Inflammatory macrophage treated with lipopolysaccharide for 1 hour (primary cell): ENCODE data around the gene ARID1A.

ENCODE experiments used
- DNase-seq, 2 donors: peaks; one replicate each; pipeline ENCODE4 v3.0.0-alpha.2; 2020 to 2022

ARID1A gene

GRCh38 chr1:26767714-26768113 lies 71.9 kb downstream of the ARID1A start:
- no peak for DNase-seq

- DNase-seq, result no peak
Observed at GRCh38 chr1:26768755-26769154, 72.9 kb downstream of the ARID1A start.

GRCh38 chr1:26771285-26771642 lies 75.4 kb downstream of the ARID1A start:
- DNase-seq, result peak in 1 of 2 donors; percentile 17

- peak; percentile 62 to 77 for DNase-seq
Observed at GRCh38 chr1:26771643-26772321, 76.0 kb downstream of the ARID1A start.

- DNase-seq, result no peak
Observed at GRCh38 chr1:26772687-26773086, 76.9 kb downstream of the ARID1A start.

GRCh38 chr1:26774462-26774861 lies 78.6 kb downstream of the ARID1A start:
- no peak for DNase-seq

- DNase-seq, result no peak
Observed at GRCh38 chr1:26775666-26776065, 79.9 kb downstream of the ARID1A start.

GRCh38 chr1:26779098-26779668 lies 83.4 kb downstream of the ARID1A start:
- no peak for DNase-seq

DNA sequence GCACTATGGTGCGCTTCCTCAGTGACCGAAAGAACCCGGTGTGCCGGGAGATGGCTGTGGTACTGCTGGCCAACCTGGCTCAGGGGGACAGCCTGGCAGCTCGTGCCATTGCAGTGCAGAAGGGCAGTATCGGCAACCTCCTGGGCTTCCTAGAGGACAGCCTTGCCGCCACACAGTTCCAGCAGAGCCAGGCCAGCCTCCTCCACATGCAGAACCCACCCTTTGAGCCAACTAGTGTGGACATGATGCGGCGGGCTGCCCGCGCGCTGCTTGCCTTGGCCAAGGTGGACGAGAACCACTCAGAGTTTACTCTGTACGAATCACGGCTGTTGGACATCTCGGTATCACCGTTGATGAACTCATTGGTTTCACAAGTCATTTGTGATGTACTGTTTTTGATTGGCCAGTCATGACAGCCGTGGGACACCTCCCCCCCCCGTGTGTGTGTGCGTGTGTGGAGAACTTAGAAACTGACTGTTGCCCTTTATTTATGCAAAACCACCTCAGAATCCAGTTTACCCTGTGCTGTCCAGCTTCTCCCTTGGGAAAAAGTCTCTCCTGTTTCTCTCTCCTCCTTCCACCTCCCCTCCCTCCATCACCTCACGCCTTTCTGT lies 84.6 kb downstream of the ARID1A start:
- DNase-seq, result no peak

DNA sequence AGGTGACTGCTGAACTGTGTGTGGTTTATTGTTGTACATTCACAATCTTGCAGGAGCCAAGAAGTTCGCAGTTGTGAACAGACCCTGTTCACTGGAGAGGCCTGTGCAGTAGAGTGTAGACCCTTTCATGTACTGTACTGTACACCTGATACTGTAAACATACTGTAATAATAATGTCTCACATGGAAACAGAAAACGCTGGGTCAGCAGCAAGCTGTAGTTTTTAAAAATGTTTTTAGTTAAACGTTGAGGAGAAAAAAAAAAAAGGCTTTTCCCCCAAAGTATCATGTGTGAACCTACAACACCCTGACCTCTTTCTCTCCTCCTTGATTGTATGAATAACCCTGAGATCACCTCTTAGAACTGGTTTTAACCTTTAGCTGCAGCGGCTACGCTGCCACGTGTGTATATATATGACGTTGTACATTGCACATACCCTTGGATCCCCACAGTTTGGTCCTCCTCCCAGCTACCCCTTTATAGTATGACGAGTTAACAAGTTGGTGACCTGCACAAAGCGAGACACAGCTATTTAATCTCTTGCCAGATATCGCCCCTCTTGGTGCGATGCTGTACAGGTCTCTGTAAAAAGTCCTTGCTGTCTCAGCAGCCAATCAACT lies 85.5 kb downstream of the ARID1A start:
- no peak for DNase-seq

GRCh38 chr1:26782521-26783212 lies 86.9 kb downstream of the ARID1A start:
- DNase-seq, result no peak

DNA sequence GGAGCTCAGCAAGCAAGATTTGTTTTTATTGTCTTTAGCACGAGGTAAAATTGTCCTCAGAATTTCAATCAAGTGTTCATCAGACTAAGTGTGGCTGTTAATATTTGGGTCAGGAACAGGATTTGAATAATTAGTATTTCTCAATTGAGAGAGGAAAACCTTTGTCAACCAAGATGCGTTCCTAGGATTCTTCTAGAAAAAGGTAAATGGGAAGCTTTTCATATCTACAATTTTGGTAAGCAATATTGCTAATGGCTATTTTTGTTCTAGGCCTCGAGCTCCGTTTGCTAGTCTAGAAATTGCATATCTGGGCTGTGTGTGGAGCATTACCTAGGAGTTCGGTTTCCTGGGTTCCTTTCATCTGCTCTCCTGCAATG lies 87.8 kb downstream of the ARID1A start:
- no peak for DNase-seq

GRCh38 chr1:26784023-26784871 lies 88.4 kb downstream of the ARID1A start:
- peak; percentile 16 to 27 for DNase-seq

DNA sequence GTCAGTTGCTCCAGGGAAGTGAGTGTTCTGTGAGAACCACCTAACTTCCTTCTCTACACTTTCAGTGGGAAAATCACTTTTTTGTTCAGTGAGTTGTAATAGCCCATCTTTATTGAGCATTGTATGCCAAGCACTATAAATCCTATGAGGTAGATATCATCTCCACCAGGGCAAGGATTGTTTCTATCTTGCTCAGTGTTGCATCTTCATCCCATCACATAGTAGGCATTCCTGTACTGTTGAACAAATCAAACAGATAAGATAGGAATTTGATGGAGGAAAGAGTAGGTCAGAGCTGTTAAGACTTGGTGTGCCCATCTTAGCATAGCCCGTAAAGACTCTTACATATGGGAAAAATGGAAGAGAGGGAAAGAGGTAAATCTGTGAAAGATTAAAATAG lies 89.1 kb downstream of the ARID1A start:
- no peak for DNase-seq

GRCh38 chr1:26785611-26786436 lies 90.0 kb downstream of the ARID1A start:
- DNase-seq, result peak; percentile 68 to 71

GRCh38 chr1:26786437-26787380 lies 90.9 kb downstream of the ARID1A start:
- DNase-seq, result peak in 1 of 2 donors; percentile 38

- DNase-seq, result peak; percentile 76 to 77
Observed at GRCh38 chr1:26787381-26787705, 91.5 kb downstream of the ARID1A start.

DNA sequence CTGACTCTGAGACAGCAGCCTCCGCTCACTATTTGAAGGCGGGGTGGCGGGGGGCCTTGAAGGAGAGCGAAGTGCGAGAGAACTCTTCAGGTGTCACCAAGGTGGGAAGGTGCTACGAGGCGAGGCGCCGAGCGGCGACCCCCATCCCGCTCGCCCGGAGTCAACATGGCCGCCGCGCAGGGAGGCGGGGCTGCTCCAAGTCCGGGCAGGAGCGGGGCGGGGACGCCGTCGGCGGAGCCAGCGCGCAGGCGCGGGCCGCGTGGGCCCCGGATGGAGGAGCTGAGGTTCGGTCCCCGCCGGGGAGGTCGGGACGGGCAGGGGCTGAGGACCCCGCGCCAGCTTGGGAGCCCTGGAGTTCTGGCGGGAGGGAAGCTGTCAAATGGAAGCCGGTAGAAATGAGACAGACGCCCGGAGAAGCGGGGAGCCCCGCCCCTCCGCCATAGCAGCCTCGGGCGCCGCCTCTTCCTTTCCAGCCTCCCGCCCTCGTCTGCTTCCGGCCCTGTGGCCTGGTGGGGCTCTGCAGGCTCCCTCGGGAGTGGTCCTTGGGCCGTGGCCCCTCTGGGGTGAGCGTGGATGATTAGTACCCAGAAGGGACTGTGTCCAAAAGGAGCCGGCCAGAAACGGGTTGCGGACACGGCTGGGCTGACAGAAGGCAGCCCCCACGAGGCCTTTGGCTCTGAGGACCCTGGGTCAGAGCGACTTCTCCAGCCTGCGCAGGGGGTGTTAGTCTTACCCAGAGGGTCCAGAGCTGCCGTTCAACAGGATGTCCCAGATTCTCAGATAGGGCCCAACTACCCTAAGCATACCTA lies 92.1 kb downstream of the ARID1A start, which contains the start of gene PIGV:
Gene PIGV, plus strand, starts transcription at position 245 of the 809 bp plus-strand sequence. CDS start 2,866 bp downstream, outside the sequence.
- DNase-seq, result peak; percentile 70 to 84

DNA sequence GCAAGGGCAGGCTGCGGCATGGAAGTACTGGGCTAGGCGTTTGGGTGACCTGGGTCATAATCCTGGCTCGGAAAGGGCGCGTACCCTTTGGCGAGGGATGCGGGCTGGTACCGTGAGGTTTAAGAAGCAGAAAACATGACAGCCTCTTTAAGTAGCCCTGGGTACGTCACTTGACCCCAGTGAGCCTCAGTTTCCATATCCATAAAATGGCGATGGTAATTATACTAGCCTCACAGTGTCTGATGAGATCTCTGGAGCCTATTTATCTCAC lies 92.6 kb downstream of the ARID1A start:
- DNase-seq, result no peak
